Transverse colon (tissue), 4 donors: ENCODE data around the gene REC8. TPM values are rescaled to one million over a fixed set of nuclear protein-coding genes. Genes with fewer than 3 reads are reported as not detected.

Experiments used
- DNase-seq: peaks from one replicate; pipeline ENCODE4 v3.0.0-alpha.2; 2019
- H3K27ac ChIP-seq, 4 donors: fragments of 200-600 bp; sonication (generic); 2 replicates each; pipeline ENCODE4 v1.5.1; 2016 to 2018; ENCODE audit warnings: inconsistent platforms in 4 of 4
- H3K27me3 ChIP-seq: fragments of 200-600 bp; sonication (generic); 2 replicates; pipeline ENCODE4 v1.5.1; 2017; ENCODE audit warnings: inconsistent platforms
- H3K36me3 ChIP-seq, 4 donors: fragments of 200-600 bp; sonication (generic); 2 replicates each; pipeline ENCODE4 v1.5.1; 2017 to 2019; ENCODE audit warnings: inconsistent platforms in 4 of 4
- H3K4me1 ChIP-seq, 4 donors: fragments of 200-600 bp; sonication (generic); 2 replicates each; pipeline ENCODE4 v1.5.1; 2017 to 2020; ENCODE audit warnings: inconsistent platforms in 4 of 4
- H3K4me3 ChIP-seq, 4 donors: fragments of 200-600 bp; sonication (generic); 1 replicate in 1 of 4; 2 replicates in 3 of 4; pipeline versions ENCODE4 v1.5.1 to v1.6.1; 2017 to 2019; ENCODE audit warnings: inconsistent platforms in 4 of 4
- H3K9me3 ChIP-seq, 2 donors: fragments of 200-600 bp; sonication (generic); 2 replicates each; pipeline ENCODE4 v1.5.1; 2017 to 2019; ENCODE audit warnings: inconsistent platforms in 2 of 2
- CTCF ChIP-seq, 5 experiments: fragments of 200-600 bp in 3 of 5; fragments of 450-650 bp in 2 of 5; sonication (generic) in 3 of 5; IDR thresholded peaks; 1 replicate in 2 of 5; 2 replicates in 3 of 5; pipeline ENCODE4 v1.5.1; 2016 to 2017; ENCODE audit warnings: antibody characterized with exemption in 5 of 5, inconsistent platforms in 3 of 5, mild to moderate bottlenecking in 2 of 5, moderate library complexity in 1 of 5
- EP300 ChIP-seq: sonication (generic); formaldehyde crosslinking; IDR thresholded peaks from one replicate; pipeline ENCODE4 v1.6.1; 2017; ENCODE audit warnings: antibody characterized with exemption, low read depth
- POLR2A ChIP-seq: fragments of 450-650 bp; IDR thresholded peaks from one replicate; pipeline ENCODE4 v1.6.1; 2016; ENCODE audit warnings: antibody characterized with exemption, mild to moderate bottlenecking, moderate library complexity
- POLR2AphosphoS5 ChIP-seq, 3 donors: sonication (generic); formaldehyde crosslinking; IDR thresholded peaks; one replicate each; pipeline ENCODE4 v1.6.1; 2016; ENCODE audit warnings: antibody characterized with exemption in 3 of 3
- whole genome bisulfite sequencing, 2 donors: methylation state at CpG; one replicate each; pipeline ENCODE4 v1.1.5; 2018; ENCODE audit warnings: low coverage in 1 of 2; 5-methylcytosine and 5-hydroxymethylcytosine counted together
- in situ Hi-C, 4 donors: fragments of 200-750 bp; cut with MboI; loops; one replicate each; pipeline versions ENCODE4 v1.15.0 to v1.15.1; 2017; ENCODE audit warnings: low sequenced_read_pairs in 3 of 4, low pct_ligation_motif_present in 1 of 4, low pct_unique_long_range_greater_than_20kb in 1 of 4
- intact Hi-C: fragments of 100-400 bp; cut with DNase I; formaldehyde crosslinking; loops from one replicate; pipeline ENCODE4 v1.15.1; 2023; ENCODE audit warnings: low total_unique reads
- total RNA-seq, 4 donors: library from RNA; depleted of rRNA; stranded (reverse); fragments of >200 nt; gene quantifications; one replicate each; pipeline ENCODE4 v1.1.0, GENCODE V29; 2016

Gene REC8
- total RNA-seq, 4 donors from 2014 or later, result 11.3 to 112 (median 31.2) TPM

GRCh38 chr14:24190416-24190815 lies 18.5 kb downstream of the REC8 start:
- no peaks in the 10 kb centered on the region for H3K36me3 ChIP-seq
- TF ChIP-seq CTCF (IDR thresholded peaks at IDR 0.05), result no peak
- TF ChIP-seq POLR2AphosphoS5 (IDR thresholded peaks at IDR 0.05), result no peak
- TF ChIP-seq EP300, result no peak
- no peak for TF ChIP-seq POLR2A
- no peak for DNase-seq
- H3K4me1 ChIP-seq, result peaks cover 20 to 30% (median 21%) of the 10 kb centered on the region in 4 donors
- H3K9me3 ChIP-seq, result no peaks in the 10 kb centered on the region
- no peak overlapping the region for H3K27ac ChIP-seq
- no peaks in the 10 kb centered on the region for H3K27me3 ChIP-seq
- in situ Hi-C loops (no loop called here), intact Hi-C loops (no loop called here)
- WGBS, 2 donors, result 87 to 95% methylated on average over 4 to 10 of the region's 10 CpGs
- no peak overlapping the region for H3K4me3 ChIP-seq

GRCh38 chr14:24192933-24193332 lies 21.1 kb downstream of the REC8 start:
- H3K4me3 ChIP-seq, result no peak overlapping the region
- no peaks in the 10 kb centered on the region for H3K36me3 ChIP-seq
- intact Hi-C loops, result no loop called here
- DNase-seq, result no peak
- in situ Hi-C loops, result no loop called here
- no peaks in the 10 kb centered on the region for H3K9me3 ChIP-seq
- no peak overlapping the region for H3K27ac ChIP-seq
- H3K27me3 ChIP-seq, result no peaks in the 10 kb centered on the region
- WGBS, 2 donors, result 93% methylated on average over 15 of the region's 15 CpGs; no CpG with 5 or more reads in 1 of the 2 donors
- peaks cover 18 to 39% (median 26%) of the 10 kb centered on the region in 4 donors for H3K4me1 ChIP-seq
- TF ChIP-seq POLR2A, result no peak
- no peak for TF ChIP-seq POLR2AphosphoS5 (IDR thresholded peaks at IDR 0.05)
- no peak for TF ChIP-seq EP300
- no peak for TF ChIP-seq CTCF (IDR thresholded peaks at IDR 0.05)

GRCh38 chr14:24194186-24194872 lies 22.4 kb downstream of the REC8 start:
- Histone ChIP-seq H3K4me1 (peaks cover 20 to 38% (median 25%) of the 10 kb centered on the region in 4 donors), H3K9me3 (no peaks in the 10 kb centered on the region), H3K27ac (peak overlapping the region; percentile 96 to 98 (median 96)), H3K27me3 (no peaks in the 10 kb centered on the region), H3K4me3 (peak overlapping the region in 3 of 4 donors; percentile 72 to 98 (median 81)), H3K36me3 (no peaks in the 10 kb centered on the region)
- no peak for DNase-seq
- in situ Hi-C loops (no loop called here), intact Hi-C loops (no loop called here)
- TF ChIP-seq POLR2A, result no peak
- no peak for TF ChIP-seq EP300
- no peak for TF ChIP-seq CTCF (IDR thresholded peaks at IDR 0.05)
- TF ChIP-seq POLR2AphosphoS5 (IDR thresholded peaks at IDR 0.05), result no peak
- 84 to 94% methylated on average over 2 to 7 of the region's 7 CpGs for WGBS, 2 donors

GRCh38 chr14:24194873-24195185 lies 22.9 kb downstream of the REC8 start:
- no peaks in the 10 kb centered on the region for H3K9me3 ChIP-seq
- 19 to 50% methylated on average over 3 to 8 of the region's 8 CpGs for WGBS, 2 donors
- no peaks in the 10 kb centered on the region for H3K36me3 ChIP-seq
- no peak for TF ChIP-seq EP300
- TF ChIP-seq POLR2A, result no peak
- no peak for TF ChIP-seq CTCF (IDR thresholded peaks at IDR 0.05)
- TF ChIP-seq POLR2AphosphoS5 (IDR thresholded peaks at IDR 0.05), result no peak
- no peak for DNase-seq
- in situ Hi-C loops (no loop called here), intact Hi-C loops (no loop called here)
- peak overlapping the region; percentile 72 to 98 (median 86) for H3K4me3 ChIP-seq
- peaks cover 20 to 37% (median 25%) of the 10 kb centered on the region in 4 donors for H3K4me1 ChIP-seq
- peak overlapping the region; percentile 96 to 98 (median 96) for H3K27ac ChIP-seq
- no peaks in the 10 kb centered on the region for H3K27me3 ChIP-seq
